ENCODE data around the gene FBXO42.

Gene FBXO42

GRCh38 chr1:16199700-16200099 is 152.6 kb downstream of the FBXO42 start:
- no peak for DNase-seq

- DNase-seq, result no peak
Measured at GRCh38 chr1:16199157-16199501, 153.2 kb downstream of the FBXO42 start.

- no peak for DNase-seq
Measured at GRCh38 chr1:16198444-16199156, 153.7 kb downstream of the FBXO42 start.

DNA sequence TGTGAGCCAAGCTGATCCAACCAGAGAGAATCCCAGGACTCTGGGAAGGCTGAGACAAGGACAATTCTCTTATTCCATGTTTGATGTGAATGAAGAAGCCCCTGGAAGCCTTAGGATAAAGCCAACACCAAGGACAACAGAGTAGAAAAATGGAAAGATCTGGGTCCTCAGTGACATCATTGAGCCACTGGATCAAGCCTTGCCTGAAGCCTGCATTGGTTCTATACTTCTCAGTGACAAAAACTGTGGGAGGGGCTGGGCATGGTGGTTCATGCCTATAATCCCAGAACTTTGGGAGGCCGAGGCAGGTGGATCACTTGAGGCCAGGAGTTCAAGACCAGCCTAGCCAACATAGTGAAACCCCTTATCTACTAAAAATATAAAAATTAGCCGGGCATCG is 155.4 kb downstream of the FBXO42 start:
- no peak for DNase-seq
